C4-2B (cell line): ENCODE data around the gene CNTROB.
A peak's percentile ranks its signal among the peaks of the same experiment; 100 is the strongest.

Experiments used
- H3K27ac ChIP-seq: fragments of 450-650 bp; 2 replicates; pipeline ENCODE4 v1.5.1; 2017
- CTCF ChIP-seq: fragments of 450-650 bp; conservative IDR thresholded peaks from 2 replicates; pipeline ENCODE4 v1.5.1; 2017; ENCODE audit warnings: mild to moderate bottlenecking
- ZFX ChIP-seq: fragments of 450-650 bp; IDR thresholded peaks from 2 replicates; pipeline ENCODE4 v1.6.1; 2017

Gene CNTROB

GRCh38 chr17:7932949-7933348 is 943 bp downstream of the CNTROB start:
- TF ChIP-seq CTCF (no peak), ZFX (no peak)
- H3K27ac ChIP-seq: peak overlapping the region; percentile 86

- no peak overlapping the region for H3K27ac ChIP-seq
- no peak for TF ChIP-seq ZFX
- no peak for TF ChIP-seq CTCF
Observed at GRCh38 chr17:7935859-7936258, 3.9 kb downstream of the CNTROB start.

GRCh38 chr17:7940034-7940433 is 8.0 kb downstream of the CNTROB start:
- no peak overlapping the region for H3K27ac ChIP-seq
- TF ChIP-seq ZFX: no peak
- no peak for TF ChIP-seq CTCF

- H3K27ac ChIP-seq: no peak overlapping the region
- no peak for TF ChIP-seq ZFX
- no peak for TF ChIP-seq CTCF
Observed at GRCh38 chr17:7940743-7941142, 8.7 kb downstream of the CNTROB start.

GRCh38 chr17:7943291-7943690 is 11.3 kb downstream of the CNTROB start:
- TF ChIP-seq CTCF (no peak), ZFX (no peak)
- H3K27ac ChIP-seq: no peak overlapping the region

GRCh38 chr17:7944326-7944725 is 12.3 kb downstream of the CNTROB start:
- TF ChIP-seq CTCF (no peak), ZFX (no peak)
- H3K27ac ChIP-seq: no peak overlapping the region

- no peak overlapping the region for H3K27ac ChIP-seq
- TF ChIP-seq CTCF (no peak), ZFX (no peak)
Observed at GRCh38 chr17:7945651-7946050, 13.6 kb downstream of the CNTROB start.

GRCh38 chr17:7946441-7946840 is 14.4 kb downstream of the CNTROB start:
- TF ChIP-seq ZFX: no peak
- TF ChIP-seq CTCF: no peak

More at GRCh38 chr17:7946441-7946840, 14.4 kb downstream of the CNTROB start:
- H3K27ac ChIP-seq: no peak overlapping the region
